Endometrial microvascular endothelial cells (primary cell): ENCODE data around the gene CPEB3. TPM values are rescaled to one million over a fixed set of nuclear protein-coding genes. Genes with fewer than 3 reads are reported as not detected.

Source experiments
- in situ Hi-C: cut with HindIII; loops from 2 replicates; pipeline ENCODE4 v1.10.0; 2017; ENCODE audit warnings: low sequenced_read_pairs, low pct_unique_long_range_greater_than_20kb; ENCODE audit errors: inconsistent ontology term
- total RNA-seq: library from RNA; depleted of rRNA; stranded (reverse); fragments of >200 nt; gene quantifications from one replicate; pipeline ENCODE4 v1.2.3, GENCODE V29; 2015; ENCODE audit errors: inconsistent ontology term

CPEB3 gene
- total RNA-seq, 1 donor from 2014 or later, result 0.37 TPM

DNA sequence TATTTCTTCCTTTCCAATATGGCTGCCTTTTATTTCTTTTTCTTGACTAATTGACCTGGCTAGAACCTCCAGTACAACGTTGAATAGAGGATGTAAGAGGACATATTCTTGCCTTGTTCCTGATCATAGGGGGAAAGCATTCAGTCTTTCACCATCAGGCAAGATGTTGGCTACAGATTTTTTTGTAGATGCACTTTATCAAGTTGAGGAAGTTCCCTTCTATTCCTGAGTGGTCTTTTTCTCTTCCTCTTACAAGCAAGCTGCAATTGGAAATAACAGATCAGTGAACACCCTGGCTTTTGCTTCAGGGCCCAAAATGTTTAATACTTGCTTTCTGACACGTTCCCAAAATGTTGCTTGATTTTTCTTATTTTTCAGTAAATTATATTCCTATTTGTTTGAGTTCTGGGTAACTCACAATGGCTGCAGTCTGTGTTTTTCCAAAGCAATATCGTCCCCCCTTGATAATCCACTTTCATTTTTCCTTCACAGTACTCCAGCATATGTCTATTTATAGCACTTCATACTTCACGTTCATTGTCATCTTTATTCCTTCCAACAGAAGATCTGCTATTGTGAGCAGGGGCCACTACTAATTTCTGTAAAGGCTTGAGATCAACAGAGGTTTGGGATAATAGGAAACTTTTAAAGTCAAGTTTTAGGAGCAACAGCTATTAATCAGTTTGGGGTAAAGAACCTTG, 11.7 kb downstream of the CPEB3 start:
- in situ Hi-C loops, result no loop called here

DNA sequence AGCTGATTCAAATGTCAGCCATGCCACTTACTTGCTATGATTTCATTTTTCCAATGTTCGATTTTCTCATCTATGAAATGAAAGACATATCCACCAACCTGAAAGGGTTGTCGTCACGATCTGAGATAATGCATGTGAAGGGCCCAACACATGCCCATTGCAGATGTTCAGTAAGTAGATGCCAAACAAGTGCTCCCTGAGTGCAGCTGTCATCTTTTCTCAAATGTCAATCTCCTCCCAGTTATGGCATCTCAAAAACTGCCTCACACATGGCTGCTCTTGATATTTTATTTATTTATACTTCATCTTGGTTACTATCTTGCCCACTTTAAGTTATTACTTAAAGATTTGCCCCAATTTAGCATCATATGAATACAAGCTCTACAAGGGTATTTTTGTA, 16.8 kb downstream of the CPEB3 start:
- in situ Hi-C loops, result no loop called here

DNA sequence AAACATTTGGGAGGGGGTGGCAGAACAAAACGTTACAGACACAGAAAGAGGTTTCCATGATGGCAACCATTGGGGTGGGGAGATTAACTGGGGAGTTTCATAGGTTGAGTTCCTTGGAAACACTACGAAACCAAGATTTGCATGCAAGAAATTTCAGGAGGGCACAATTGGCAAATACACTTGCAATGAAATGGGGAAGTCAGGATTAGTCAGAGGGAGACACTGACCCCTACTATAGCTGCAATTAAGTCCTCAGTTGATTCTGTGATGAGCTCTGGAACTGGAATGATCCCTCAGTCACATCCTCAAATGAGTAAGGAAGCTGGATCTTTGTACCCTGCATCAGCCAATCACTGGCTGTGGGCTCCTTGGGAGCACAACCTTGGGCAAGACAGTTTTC, 22.1 kb downstream of the CPEB3 start:
- in situ Hi-C loops, result no loop called here

DNA sequence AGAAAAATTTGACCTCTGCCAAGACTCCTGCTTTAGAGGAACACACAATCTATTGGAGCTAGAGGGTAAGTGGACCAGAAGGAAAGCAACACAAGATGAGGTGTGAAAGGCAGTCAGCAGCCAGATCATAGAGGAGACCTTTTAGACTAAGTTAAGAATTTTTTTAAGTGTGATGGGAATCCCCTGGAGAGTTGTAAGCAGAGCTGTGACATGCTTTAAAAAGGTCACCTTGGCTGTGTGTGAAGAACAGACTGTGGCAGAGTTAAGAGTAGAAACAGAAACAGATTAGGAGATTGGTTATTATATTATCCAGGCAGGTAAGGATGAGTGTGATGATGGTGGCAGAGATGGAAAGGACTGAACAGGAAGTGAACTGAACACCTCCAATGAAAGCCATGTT, 23.5 kb downstream of the CPEB3 start:
- in situ Hi-C loops, result no loop called here

DNA sequence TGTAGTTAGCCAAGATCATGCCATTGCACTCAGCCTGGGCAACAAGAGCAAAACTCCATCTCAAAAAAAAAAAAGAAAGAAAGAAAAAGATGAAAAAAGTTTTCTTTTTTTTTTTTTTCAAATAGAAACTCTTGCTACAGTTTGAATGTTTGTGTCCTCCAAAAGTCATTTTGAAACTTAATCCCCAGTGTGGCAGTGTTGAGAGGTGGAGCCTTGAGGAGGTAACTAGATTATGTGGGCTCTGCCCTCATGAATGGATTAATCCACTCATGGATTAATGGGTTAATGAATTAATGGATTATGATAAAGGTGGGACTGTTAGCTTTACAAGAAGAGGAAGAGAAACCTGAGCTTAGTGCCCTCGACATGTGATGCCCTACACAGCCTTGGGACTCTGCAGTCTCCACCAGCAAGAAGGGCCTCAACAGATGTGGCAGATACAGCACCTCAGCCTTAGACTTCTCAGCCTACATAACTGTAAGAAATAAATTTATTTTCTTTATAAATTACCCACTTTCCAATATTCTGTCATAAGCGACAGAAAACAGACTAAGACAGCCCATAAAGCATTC, 25.1 kb downstream of the CPEB3 start:
- in situ Hi-C loops, result no loop called here

DNA sequence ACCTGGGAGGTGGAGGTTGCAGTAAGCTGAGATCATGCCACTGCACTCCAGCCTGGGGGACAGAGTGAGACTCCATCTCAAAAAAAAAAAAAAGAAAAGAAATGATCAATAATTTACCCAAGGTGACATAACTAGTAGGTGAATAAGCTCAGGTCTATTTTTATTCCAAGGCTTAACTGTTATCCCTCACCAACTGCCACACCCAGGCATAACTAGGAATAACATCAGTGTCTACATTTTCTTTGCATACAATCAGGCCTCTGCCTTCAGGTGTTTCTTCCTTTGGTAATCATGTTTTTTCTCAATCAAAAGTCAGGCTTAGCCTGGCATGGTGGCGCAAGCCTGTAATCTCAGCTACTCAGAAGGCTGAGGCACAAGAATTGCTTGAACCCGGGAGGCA, 26.6 kb downstream of the CPEB3 start:
- in situ Hi-C loops, result no loop called here

DNA sequence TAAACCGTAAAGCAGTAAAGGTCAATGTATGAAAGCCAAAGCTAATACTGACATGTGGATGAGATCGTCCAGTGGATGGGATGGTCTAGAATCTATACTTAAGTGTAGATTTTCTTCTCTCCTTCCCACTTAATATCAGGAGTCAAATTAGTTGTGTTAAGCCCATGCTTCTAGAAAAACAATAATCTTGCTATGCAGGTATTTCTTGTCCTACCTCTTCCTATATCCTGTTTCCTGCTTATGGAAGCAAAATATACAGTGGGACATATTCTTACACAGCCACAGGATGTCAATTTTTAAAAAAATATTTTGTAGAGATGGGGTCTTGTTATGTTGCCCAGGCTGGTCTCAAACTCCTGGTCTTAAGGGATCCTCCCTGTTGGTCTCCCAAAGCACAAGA, 27.5 kb downstream of the CPEB3 start:
- in situ Hi-C loops, result no loop called here

DNA sequence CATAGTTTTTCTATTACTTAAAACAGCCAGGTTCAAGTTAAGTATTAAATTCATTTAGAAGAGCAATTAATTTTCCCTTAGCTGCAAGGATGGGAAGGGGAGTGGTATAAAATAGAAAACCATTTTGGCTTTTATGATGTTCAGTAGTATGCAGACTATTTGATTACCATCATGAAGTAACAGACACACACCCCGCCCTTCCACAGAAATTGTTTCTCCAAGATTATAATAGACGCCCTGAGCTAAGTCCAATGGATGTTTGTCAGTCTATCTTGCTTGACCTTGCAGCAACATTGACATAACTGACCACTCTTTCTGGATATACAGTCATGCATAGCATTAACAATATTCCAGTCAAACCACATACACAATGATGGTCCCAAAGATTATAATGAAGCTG, 42.3 kb downstream of the CPEB3 start:
- in situ Hi-C loops, result no loop called here

DNA sequence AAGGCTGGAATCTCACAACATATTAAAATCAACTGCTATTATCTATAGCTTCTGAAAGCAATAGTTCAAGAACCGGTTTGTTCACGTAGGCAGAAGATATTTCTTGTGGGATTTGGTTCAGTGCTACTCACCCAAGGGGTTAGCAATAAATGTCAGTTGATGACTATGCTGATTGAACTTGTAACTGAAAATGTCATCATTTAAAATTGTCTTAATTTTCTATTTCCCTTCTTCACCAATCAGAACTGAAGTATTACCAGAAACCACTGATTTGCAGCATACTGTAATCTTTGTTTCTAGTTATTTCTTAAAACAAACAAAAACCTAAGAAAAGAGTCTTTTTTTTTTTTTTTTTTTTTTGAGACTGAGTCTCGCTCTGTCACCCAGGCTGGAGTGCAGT, 46.1 kb downstream of the CPEB3 start:
- in situ Hi-C loops, result no loop called here

DNA sequence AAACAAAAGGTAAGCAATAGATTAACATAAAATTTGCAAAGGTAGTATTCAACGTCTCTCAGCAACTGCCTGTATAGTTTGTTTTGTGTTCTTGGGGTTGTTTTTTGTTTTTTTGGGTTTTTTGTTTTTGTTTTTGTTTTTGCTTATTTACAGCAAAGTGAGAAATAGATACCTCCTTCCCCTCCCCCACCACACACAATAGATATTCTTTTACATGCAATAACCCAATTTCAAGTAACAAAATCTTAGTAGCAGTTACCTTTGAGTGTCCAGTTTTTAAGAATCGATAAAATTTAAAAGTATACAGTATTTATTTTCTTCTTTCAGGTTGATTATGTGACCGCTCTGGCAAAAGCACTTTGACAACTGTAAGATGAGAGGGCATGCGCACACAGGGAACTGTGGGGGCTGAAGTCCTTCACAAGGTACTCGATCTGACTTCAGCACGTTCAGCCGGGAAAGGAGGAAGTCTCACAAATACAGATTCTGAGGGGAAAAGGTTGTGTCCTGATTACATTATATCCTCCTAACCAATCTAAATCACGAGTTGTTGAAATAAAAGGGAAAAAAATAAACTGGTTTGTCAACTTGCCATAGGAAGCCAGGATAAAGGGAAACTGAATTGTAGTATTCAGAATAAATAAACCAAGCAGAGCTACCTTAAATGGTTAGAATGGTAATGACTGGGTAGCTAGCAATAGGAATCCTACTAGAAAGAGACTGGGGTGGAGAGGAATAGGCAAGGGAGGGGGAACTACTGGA, 47.8 kb downstream of the CPEB3 start:
- in situ Hi-C loops, result no loop called here

DNA sequence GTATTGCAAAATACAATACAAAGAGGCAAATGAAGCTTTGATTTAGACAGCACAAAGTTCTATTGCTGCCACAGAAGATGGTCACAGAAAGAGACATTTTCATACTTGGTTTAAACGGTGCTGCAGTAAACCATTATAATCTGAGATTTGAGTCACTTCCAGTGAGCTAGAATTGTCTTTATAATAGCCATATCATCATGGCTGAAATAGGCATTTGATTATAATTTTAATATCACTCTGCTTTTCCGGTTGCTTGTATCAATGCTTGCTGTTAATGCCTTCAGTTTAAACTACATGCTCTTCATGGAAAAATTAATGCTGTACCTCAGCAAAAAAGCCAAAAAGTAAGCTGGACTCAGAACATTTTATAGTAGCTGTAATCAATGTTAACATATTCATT, 48.5 kb downstream of the CPEB3 start:
- in situ Hi-C loops, result no loop called here

DNA sequence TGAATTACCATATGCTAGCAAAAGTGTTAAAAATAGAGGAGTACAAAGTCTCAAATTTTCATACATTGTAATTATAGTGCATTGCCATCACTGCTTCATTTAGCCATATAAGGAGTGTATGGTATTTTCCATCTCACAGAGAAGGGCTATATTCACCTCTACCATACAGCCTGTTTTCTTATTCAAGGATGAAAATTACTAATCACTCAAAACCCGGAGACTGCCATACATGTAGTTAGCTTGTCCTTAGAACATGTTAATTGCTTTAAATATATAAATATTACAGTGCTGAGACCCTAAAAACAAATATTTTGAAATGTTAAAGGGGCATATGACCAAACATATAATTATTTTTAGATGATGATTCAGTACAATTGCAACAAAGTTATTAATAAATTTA, 49.4 kb downstream of the CPEB3 start:
- in situ Hi-C loops, result no loop called here

DNA sequence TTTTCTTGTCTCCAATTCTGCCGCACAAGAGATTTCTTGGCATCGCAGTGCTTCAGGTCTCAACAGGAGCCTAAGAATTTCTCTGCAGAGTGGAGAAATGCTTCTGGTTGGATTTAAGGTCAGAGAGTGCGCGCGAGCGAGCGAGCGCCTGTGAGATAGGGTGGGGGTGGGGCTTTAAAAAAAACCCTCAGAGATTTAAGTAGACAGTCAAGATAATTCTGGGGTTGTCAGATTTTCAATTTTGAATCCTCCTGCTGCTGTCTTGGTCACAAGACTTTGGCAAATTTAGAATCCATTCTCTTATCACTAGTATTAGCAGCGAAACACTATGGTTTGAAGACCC, 49.7 kb downstream of the CPEB3 start:
- in situ Hi-C loops, result no loop called here

DNA sequence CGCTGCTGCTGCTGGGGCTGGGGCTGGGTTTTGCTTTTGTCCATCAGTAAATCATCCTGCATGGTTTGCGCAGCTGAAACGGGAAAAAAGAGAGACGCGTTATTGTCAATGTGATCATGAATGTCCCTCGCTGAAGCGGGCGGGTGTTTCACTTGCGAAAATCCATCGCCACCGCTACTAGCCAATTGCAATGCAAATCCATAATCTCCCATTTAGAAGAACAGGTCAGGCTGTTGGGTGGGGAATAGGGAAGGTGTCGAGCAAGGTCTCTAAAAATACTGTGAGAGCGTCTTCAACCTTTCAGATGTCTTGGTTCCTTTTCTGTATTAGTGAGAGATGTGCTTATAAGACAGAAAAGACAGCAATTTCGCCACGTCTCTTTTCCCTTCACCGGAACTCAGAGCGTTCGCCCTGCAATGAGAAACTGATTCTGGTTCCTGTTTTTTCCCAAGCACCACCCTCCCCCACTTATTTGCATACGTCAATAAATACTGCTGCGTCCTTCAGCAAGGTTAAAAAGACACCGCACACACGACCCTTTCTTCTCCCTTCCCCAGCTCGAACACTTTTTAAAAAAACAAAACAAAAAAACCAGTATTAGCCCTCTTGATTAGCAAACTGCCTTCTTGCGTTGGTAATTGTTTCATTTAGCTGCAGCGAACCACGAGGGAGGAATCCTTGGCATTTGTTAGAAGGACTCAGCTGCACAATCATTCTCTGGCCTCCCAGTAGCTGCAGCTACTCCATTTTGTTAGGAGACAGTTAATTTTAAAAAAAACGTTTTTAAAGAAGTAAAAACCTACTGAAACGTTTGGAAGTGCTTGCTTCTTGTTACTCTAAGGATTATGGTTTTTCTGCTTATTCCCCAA, 50.4 kb downstream of the CPEB3 start:
- in situ Hi-C loops, result no loop called here

DNA sequence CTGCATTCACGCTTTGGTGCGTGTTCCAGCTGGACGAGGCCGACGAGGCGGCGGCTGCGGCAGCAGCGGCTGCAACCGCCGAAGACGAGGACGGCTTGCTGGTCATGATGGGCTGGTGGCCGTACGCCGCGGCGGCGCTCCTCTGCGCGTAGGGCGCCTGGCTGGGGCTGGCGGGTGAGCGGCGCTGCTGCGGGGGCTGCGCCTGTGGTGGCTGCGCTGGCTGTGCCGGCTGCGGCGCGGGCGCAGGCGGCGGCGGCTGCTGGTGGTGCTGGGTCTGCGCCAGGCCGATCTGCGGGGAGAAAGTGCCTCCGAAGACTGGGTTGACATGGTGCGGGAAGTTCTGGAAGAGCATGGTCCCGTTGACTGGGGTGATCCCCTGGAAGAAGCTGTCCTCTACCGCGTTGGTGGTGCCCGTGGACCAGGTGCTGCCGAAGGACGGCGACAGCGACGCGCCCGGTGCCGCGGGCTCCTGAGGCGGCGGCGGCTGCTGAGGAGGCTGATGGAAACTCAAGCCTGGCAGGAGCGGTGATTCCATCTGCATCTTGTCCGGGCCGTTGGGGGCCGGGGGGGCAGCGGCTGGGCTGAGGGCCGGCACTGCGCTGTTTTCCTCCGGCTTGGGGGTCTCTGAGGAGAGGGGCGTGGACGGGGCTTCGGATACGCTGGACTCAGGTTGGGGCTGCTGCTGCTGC, 51.1 kb downstream of the CPEB3 start:
- in situ Hi-C loops, result no loop called here

DNA sequence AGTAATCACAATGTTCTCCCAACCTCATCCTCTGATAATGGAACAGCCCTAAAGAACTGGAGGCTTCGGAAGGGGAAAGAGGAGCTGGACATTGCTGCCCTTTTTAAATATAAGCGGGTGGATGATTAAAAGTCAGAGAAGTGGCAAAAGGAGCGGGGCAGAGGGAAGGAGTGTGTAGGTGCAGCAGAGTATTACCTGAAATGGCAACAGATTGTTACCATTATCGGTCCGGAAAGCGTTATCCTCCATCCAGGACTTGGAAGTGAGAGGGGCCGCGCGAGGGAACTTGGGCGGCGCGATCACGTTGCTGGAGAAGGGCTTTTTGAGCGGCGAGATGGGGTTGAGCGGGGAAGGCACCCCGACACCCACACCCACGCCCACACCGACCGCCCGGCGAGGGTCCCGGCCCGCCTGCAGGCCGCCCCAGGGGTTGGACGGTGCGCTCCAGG, 51.7 kb downstream of the CPEB3 start:
- in situ Hi-C loops, result no loop called here

DNA sequence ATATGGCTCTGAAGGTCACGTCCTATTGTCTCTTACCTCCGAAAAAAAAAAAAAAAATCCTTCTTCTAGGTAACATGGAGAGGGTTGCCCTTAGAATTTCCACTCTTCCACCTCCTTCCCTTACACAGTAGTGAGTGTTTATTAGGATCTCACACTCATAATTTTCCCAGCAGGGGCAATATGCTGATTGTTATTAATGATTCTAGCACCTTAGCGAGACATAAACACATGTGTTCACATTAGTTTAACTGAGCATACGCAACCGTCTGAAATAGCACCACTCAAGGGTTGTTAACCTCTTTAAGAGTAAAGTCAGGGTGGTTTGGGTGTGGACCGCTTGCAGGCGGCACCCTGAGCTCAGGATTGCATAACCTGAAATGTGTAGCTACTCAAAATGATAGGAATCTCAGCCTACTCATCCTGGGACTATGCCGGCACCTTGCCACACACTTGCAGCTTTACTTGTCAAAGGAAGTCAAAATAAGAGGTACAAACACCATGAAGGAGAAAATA, 52.2 kb downstream of the CPEB3 start:
- in situ Hi-C loops, result no loop called here

DNA sequence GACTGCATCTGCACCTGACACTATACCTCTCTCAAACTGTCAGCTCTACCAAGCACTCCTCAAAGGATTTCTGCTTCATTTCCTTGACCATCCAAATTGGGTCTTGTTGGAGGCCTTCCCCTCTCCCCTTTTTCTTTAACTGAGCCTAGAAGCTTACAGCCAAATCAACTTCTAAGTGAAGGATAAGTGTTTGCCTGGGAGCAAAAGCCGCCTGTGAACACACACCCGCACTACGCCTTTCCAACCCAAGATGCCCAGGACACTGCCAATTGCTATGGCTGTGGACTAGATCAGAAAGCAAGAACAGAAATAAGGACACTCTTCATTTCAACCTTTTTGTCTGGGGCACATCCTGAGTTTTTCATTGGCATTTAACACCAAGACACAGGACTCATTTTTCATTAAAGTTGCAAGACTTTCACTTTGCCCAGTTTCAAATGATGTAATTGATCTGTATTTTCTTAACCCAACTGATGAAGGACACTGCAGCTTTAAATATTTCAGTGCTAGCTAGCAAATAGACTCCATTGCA, 52.8 kb downstream of the CPEB3 start:
- in situ Hi-C loops, result no loop called here
